PC-3 (cell line): ENCODE data around the gene TBCEL.

ENCODE experiments used
- CTCF ChIP-seq: fragments of 300-600 bp; sonication (generic); conservative IDR thresholded peaks from 2 replicates; pipeline ENCODE4 v1.5.1; 2017; ENCODE audit warnings: antibody characterized with exemption, low read depth, mild to moderate bottlenecking, low read length
- EZH2 ChIP-seq: fragments of 300-600 bp; sonication (generic); IDR thresholded peaks from one replicate; pipeline ENCODE4 v1.6.1; 2017; ENCODE audit warnings: antibody characterized with exemption, mild to moderate bottlenecking, low read length; ENCODE audit not compliant: unreplicated experiment

- TF ChIP-seq CTCF = no peak
- TF ChIP-seq EZH2 = no peak
Observed at GRCh38 chr11:121108413-121108812, 84.5 kb downstream of the TBCEL start.
